Measurements from ENCODE around the gene ACSF3.

The ACSF3 gene

DNA sequence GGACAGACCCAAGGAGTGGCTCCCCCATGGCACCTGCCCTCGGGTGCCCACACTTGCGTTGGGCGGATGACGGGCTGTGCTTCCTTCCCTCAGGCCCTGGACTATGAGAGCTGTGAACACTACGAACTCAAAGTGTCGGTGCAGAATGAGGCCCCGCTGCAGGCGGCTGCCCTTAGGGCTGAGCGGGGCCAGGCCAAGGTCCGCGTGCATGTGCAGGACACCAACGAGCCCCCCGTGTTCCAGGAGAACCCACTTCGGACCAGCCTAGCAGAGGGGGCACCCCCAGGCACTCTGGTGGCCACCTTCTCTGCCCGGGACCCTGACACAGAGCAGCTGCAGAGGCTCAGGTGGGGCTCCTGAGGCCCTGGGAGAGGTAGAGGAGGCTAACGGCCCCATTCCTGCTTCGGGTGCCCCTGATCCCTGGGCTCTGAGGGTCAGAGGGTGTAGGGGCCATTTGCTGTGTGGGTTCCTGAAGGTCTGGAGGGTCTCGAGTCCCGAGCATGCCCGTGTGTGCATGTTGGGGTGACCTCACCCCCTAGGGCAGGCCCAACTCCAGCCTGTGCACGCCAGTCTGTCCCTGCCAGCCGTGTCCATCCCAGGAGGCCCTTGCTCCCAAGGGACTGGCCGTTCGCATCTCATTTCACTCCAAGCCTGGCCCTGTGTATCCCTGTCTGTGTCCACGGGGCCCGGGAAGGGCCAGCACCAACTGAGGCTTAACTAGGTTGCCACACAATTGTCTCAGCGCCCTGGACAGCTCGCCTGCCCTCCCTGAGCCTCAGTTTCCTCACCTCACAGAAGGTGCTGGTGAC lies 96.7 kb downstream of the ACSF3 start:
- no peak for DNase-seq (ENCODE audit: low read depth in 2 of 2)

DNA sequence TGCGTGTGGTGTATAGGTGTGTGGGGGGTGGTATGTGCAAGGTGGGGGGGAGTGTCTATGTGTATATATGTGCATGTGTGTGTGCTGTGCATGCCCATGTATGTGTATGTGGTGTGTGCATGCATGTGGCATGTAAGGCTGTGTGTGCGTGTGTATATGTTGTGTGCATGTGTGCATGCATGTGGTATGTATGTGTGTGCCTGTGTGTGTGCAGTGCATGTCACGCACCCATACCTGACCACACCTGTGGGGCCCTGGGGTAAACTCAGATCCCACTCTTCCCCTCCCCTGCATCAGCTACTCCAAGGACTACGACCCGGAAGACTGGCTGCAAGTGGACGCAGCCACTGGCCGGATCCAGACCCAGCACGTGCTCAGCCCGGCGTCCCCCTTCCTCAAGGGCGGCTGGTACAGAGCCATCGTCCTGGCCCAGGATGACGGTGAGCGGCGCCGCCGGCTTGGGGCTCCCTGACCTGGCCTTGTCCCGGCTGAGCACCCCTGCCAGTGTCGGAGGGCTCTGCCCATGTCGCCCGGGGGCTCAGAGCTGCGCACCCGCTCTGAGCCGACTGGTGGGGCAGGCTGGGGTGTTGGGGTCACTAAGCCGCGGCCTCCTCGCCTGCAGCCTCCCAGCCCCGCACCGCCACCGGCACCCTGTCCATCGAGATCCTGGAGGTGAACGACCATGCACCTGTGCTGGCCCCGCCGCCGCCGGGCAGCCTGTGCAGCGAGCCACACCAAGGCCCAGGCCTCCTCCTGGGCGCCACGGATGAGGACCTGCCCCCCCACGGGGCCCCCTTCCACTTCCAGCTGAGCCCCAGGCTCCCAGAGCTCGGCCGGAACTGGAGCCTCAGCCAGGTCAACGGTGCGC lies 97.6 kb downstream of the ACSF3 start:
- no peak for DNase-seq (ENCODE audit: low read depth in 2 of 2)

DNA sequence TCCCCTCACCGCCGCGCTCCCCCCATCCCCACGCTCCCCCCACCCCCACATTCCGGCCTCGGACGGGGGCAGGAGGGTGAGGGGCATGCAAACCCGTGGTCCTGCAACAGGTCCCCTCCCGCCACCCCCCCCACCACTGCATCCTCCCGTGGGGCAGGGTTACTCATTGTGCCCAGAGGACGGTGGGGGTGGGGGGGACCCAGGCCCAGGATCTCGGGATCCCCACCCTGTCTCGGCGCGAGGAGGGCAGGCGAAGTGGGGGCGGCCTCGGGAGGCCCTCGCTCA lies 98.2 kb downstream of the ACSF3 start:
- no peak for DNase-seq (ENCODE audit: low read depth in 2 of 2)

DNA sequence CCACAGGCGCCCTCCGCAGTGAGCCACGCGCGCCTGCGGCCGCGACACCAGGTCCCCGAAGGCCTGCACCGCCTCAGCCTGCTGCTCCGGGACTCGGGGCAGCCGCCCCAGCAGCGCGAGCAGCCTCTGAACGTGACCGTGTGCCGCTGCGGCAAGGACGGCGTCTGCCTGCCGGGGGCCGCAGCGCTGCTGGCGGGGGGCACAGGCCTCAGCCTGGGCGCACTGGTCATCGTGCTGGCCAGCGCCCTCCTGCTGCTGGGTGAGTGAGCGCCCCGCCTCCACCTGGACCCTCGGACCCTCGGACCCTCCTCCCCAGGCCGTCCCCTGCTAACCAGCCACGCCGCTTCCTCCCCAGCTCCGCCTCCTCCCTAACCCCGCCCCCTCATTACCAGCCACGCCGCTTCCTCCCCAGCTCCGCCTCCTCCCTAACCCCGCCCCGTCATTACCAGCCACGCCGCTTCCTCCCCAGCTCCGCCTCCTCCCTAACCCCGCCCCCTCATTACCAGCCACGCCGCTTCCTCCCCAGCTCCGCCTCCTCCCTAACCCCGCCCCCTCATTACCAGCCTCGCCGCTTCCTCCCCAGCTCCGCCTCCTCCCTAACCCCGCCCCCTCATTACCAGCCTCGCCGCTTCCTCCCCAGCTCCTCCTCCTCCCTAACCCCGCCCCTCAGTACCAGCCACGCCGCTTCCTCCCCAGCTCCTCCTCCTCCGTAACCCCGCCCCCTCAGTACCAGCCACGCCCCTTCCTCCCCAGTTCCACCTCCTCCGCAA lies 98.7 kb downstream of the ACSF3 start:
- DNase-seq (ENCODE audit: low read depth in 2 of 2): peak; percentile 37 to 58

DNA sequence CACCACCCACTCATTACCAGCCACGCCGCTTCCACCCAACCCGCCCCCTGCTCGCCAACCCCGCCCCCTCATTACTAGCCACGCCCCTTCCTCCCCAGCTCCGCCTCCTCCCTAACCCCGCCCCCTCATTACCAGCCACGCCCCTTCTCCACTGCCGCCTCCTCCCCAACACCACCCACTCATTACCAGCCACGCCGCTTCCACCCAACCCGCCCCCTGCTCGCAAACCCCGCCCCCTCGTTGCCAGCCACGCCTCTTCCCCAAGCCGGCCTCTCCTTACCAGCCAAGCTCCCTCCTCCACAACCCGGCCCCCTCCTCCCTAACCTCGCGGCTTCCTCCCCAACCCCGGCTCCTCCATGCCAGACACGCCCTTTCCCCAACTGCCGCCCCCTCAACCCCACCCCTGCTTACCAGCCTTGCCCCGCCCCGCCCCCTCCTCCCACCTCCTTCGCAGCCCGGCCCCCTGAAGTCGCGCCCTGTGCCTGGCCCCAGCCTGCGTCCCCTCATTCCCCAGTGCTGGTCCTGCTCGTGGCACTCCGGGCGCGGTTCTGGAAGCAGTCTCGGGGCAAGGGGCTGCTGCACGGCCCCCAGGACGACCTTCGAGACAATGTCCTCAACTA lies 99.4 kb downstream of the ACSF3 start:
- peak; percentile 53 to 87 for DNase-seq (ENCODE audit: low read depth in 2 of 2)

DNA sequence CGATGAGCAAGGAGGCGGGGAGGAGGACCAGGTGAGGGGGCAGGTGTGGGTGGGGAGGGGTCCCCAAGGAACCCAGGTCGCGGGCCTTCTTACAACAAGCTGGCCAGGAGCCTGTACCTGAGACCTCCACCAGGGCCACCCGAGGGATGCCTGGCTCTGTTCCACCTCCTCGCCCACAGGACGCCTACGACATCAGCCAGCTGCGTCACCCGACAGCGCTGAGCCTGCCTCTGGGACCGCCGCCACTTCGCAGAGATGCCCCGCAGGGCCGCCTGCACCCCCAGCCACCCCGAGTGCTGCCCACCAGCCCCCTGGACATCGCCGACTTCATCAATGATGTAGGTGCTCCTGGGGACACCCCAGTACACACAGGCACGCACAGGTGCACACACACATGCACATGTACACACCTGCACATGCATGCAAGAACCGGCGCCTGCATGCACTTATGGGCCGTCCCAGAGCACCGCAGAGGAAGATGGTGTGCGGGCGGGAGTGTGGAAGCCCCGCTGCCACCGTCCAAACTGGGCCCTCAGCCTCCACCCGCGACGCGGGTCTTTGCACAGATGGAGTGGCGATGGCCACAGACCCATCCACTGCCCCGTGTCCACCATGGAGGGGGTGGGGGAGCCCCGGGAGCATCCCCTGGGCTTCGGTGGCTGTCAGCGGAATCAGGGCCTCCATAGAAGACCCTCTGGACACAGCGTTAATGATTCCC lies 100.1 kb downstream of the ACSF3 start:
- no peak for DNase-seq (ENCODE audit: low read depth in 2 of 2)

DNA sequence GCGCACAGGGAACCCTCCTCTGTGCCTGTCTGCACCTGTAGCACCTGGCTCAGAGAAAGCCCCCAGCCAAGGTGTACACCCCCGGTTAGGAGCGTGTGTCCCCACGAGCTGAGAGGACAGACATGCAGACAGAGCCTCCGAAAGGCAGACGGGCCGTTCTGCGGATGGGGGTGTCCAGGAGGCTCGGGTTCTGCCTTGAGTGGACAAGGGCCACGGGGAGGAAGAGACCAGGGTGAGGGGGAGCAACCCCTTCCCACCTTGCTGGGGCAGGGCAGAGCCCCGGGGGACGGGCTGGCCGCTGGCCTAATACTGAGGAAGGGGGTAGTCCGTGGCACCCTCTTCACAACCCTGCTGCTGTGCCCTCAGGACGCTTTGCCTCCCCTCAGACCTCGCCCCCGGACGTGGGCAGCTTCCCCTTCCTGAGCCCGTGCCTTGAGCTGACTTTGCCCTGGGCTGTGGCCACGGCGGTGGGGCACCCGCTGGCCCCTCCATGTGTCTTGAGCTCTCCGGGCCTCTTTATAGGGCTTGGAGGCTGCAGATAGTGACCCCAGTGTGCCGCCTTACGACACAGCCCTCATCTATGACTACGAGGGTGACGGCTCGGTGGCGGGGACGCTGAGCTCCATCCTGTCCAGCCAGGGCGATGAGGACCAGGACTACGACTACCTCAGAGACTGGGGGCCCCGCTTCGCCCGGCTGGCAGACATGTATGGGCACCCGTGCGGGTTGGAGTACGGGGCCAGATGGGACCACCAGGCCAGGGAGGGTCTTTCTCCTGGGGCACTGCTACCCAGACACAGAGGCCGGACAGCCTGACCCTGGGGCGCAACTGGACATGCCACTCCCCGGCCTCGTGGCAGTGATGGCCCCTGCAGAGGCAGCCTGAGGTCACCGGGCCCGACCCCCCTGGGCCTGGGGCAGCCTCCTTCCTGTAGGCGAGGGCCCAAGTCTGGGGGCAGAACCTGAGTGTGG lies 101.0 kb downstream of the ACSF3 start:
- no peak for DNase-seq (ENCODE audit: low read depth in 2 of 2)

DNA sequence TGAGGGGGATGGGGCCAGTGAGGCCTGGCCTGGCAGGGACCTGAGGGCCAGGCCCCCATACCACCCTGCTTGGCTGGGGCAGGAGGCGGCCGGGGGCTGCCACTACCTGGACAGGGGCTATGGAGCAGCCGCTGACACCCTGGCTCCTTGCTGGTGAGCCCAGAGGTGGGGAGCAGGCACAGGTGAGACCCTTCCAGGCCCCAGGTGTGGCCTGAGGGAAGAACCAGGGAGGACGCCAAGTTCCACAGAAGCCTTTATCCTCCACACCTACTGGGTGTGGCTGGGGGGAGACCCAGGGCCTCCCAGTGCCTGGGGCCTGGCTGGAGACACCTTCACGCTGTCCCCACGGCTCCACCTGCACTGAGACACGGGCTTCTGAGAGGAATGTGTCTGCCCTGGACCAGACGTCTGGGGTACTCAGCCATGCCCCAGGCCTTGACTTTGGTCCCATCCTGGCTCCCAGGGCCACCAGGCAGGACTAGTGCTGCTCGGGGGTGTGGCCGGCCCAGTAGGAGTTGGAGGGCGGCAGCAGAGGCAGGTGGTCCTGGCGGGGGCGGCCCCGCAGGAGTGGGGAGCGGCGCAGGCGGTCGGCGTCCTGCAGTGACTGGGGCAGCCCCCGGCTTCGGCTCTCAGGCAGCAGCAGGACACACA lies 102.0 kb downstream of the ACSF3 start:
- no peak for DNase-seq (ENCODE audit: low read depth in 2 of 2)

DNA sequence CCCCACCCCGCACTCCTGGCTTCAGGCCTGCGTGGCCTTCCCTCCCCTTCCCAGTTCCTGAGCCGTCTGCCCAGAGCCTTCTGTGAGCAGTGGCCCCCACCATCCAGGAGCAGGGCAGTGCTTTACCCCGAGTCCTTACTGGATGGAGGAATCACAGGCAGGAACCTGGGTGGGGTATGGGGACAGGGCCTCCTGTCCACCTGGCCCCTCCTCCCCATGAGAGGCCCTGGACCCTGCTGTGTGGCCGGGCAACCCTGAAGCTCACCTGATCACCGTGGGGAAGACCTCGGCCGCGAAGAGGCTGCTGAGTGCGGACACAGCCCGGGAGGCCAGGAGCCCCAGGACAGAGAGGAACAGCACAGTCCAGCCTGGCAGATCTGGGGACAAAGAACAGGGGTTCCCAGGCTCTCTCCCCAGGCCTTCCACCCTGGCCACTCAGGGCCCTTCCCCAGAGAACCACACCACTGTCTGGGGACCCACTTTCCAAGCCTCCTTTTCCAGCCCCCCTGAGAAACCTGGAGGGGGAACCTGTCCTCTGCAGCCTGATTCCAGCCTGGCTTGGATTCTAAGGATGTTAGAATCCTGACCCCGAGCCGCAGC lies 103.5 kb downstream of the ACSF3 start:
- no peak for DNase-seq (ENCODE audit: low read depth in 2 of 2)

DNA sequence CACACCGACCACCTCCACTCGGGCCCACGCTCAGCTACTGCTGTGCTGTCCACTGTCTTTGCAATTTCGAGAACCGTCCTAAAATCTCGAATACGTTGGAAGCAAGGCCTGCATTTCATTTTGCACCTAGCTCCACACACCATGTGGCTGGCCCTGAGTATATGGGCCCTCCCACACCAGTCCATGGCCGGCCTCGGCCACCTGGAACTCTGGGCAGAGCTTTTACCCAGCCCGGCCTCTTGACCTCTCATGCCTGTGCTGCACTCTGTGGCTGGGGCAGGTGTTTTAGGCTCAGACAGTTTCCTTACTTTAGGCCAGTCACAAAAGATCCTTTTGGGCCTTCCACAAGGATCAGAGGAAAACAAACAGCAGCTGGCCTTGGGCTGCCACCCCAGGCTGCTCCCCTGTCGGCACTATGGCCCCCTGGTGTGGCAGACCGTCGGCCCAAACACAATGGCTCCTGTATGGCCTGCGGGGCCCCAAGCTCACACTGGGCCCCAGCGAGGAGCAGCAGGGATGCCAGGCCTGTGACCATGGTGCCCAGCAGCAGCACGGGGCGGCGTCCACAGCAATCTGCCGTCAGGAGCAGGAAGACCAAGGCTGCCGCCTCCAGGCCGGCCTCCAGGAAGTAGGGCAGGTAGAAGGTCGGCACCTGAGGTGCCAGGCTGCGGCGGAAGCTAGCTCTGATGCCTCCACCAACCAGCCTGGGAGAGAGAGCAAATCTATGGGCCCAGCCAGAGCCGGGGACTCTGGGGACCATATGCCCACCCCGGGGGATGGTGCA lies 104.2 kb downstream of the ACSF3 start:
- DNase-seq (ENCODE audit: low read depth in 2 of 2): no peak

DNA sequence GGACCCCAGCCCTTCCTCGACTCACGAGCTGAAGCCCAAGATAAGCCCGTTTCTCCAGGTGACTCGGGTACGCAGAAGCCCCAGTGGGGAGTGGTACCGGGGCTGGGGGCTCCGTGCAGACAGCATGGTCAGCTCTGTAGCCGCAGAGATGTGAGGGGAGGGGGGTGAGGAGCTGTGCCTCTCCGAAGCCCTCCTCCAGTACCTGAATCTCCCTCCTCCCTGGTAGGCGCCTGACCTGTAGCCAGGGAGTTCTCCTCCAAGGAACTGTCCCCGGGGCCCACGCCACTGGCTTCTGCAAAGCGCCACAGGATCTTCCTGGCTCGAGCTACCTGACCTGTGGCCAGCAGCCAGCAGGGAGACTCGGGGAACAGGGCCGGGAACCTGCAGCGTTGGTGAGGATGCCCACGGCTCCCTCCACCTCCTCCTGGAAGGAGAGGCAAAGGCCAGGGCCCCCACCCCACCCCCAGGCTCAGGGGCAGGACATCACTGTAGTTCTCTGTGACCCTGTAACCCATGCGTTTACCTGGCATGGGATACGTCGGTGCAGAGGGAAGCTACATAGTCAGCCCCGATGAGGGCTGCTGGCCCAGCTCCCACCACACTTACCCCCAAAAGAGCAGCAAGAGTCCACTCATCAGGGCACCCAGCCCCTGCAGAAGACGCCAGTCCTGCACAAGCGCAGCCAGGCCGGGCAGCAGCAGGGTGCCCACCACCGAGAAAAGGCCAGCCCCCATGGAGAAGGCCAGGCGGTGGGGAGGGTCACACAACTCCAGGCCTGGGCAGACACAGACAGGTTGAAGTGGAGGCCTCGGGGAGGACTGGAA lies 105.0 kb downstream of the ACSF3 start:
- no peak for DNase-seq (ENCODE audit: low read depth in 2 of 2)

DNA sequence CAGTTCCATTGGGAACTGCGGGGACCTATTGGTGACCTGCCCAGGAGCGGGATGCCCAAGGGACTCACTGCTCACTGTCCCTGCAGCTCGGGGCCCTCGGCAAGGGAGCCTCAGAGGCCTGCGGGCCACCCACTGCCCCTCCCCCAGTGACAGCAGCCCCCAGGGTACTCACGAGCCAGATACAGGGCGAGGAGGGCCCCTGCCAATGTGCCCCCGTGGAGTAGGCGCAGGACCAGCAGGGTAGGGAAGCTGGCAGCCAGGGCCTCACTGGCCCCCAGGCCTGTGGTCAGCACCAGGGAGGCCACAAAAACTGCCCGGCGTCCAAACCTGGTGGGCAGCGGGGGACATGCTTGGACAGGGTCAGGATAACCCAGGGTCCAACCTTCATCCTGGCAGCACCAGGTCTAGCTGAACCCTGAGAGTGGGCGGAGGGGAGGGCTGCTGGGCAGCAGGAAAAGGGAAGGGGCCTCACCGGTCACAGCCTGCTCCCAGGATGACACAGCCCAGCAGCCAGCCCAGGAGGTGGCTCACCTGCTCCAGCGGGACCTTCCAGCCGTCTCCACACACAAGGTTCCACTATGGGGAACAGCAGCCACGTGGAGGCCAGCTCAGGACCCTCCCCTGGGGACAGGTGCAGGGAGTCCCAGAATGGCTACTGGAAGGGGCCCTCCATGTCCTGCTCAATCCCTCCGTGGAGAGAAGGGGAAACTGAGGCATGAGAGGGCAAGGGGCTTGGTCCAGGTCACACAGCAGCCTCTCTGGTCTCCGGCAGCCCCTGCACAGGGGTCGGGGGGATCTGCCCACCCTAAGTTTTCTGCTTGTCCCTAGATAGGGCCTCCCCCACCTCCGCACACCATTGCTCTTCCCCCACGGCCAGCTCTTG lies 105.8 kb downstream of the ACSF3 start:
- DNase-seq (ENCODE audit: low read depth in 2 of 2): no peak

DNA sequence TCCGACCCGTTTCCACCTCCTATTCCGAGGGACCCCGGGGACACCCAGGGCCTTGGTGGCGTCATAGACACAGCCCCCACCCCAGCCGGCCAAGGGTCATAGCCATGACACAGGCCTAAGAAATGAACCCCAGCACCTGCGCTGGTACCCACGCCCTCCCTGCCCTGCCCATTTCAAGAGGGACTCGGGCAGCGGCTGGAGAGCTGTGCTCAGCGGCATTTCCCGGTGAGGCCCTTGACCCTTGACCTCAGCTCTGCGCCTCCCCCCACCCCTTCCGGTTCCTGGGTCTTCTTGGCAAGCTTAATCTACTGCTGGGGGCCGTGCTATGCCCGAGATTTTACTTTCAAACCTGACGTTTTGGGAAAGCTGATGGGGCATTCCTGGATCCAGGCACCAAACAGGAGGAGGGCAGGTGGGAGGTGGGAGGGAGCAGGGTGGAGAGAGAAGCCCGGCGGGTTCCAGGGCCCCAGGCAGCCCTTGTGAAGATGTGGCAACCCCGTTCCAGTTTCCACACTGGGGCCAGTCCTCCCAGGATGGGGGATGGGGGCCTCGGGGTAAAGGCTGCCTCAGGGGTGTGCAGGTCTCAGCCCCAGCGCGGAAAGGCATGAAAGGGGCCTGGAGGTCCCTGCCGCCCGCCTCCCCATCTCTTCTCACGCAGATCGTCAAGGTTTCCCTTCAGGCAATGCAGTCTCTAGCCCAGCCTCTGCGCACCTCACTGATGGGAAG lies 106.6 kb downstream of the ACSF3 start, which contains the start of gene SLC22A31:
Gene SLC22A31 (minus strand): TSS at position 414 of the 726 bp plus-strand sequence. CDS start 36 bp downstream, at position 378.
- DNase-seq (ENCODE audit: low read depth in 2 of 2): no peak

DNA sequence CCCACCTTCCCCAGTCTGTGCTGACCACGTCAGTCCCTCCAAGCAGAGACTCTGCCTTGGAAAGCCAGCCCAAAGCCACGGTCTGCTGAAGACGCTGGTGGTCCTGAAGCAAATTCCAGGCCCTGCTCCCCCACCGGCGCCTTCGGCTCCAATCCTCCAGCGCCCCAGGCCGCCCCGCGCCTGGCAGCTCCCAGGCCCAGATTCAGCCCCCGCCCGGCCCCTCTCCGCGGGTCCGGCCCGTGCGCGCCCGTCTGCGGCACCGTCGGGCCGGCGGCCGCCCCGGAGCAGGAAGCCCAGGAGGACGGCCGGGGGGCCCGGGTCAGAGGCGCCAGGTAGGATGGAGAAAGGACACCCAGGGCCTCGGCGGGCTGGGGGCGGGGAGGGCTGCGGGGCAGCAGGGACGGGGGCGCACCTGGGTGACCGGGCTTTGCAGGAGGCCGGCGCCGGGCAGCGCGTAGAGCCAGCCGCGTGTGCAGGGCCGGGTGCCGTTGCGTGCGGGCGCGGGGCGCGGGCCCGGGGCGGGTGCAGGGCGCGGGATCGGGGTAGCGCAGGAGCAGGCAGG lies 107.3 kb downstream of the ACSF3 start:
- DNase-seq (ENCODE audit: low read depth in 2 of 2): no peak

Data from stimulated activated CD4-positive, alpha-beta T cell treated with anti-CD3 and anti-CD28 coated beads, Interleukin-1b, Interleukin-23, amount 100 ng/mL, for 4 hours (primary cell).